Endothelial cell of umbilical vein (primary cell): Measurements from ENCODE around the gene RPL18A. TPM values are rescaled to one million over a fixed set of nuclear protein-coding genes. Genes with fewer than 3 reads are reported as not detected.

Experiments used
- BruUV-seq: library from RNA; stranded (reverse); fragments of 400-500 nt; replicated peaks from 2 replicates; lab custom pipeline; 2021; lab: Mats Ljungman, UMichigan
- CTCF ChIA-PET: fragments of 300-600, 350-600 bp; sonication (Branson Sonifier 250); formaldehyde crosslinking; loops from one replicate; lab custom pipeline; 2021; ENCODE audit warnings: antibody characterized with exemption, inconsistent platforms; lab: Charles Lee
- POLR2A ChIA-PET: fragments of 300-600, 350-600 bp; sonication (Branson Sonifier 250); formaldehyde crosslinking; loops from one replicate; lab custom pipeline; 2021; ENCODE audit warnings: antibody characterized with exemption, inconsistent platforms; lab: Charles Lee
- DNase-seq: peaks from one replicate; pipeline ENCODE4 v3.0.0-alpha.2; 2011; ENCODE audit warnings: low read depth, low spot score
- FAIRE-seq: peaks from 2 replicates; lab custom pipeline; 2011; peaks lifted over from hg19 to GRCh38; lab: Jason Lieb, UNC
- H2AFZ ChIP-seq: 2 replicates; pipeline ENCODE4 v1.6.0; 2012; ENCODE audit warnings: low read depth, low read length, control low read depth, inconsistent platforms
- H3K27ac ChIP-seq: 2 replicates; pipeline ENCODE4 v1.5.1; 2011; ENCODE audit warnings: low read depth, mild to moderate bottlenecking, control low read depth, low read length, moderate library complexity; ENCODE audit not compliant: insufficient read depth
- H3K27me3 ChIP-seq, 2 experiments: 2 replicates each; pipeline versions ENCODE4 v1.6.0 to v1.6.1; 2011; ENCODE audit warnings: low read length in 2 of 2, mixed read lengths in 1 of 2; ENCODE audit not compliant: control insufficient read depth in 2 of 2, insufficient read depth in 2 of 2
- H3K36me3 ChIP-seq, 2 experiments: 2 replicates in 1 of 2; 3 replicates in 1 of 2; pipeline ENCODE4 v1.5.1; 2011; ENCODE audit warnings: low read length in 2 of 2, mild to moderate bottlenecking in 1 of 2, moderate library complexity in 1 of 2; ENCODE audit not compliant: control insufficient read depth in 2 of 2, insufficient read depth in 2 of 2; ENCODE audit errors: extremely low read depth in 1 of 2
- H3K4me1 ChIP-seq: 3 replicates; pipeline ENCODE4 v1.5.1; 2011; ENCODE audit warnings: mild to moderate bottlenecking, low read length; ENCODE audit not compliant: control insufficient read depth, insufficient read depth; ENCODE audit errors: extremely low read depth
- H3K4me2 ChIP-seq: 2 replicates; pipeline ENCODE4 v1.6.1; 2011; ENCODE audit warnings: low read length, control low read depth, mixed read lengths; ENCODE audit not compliant: insufficient read depth
- H3K4me3 ChIP-seq, 3 experiments: fragments of 200-600 bp in 1 of 3; sonication (generic), shearing (Covaris generic) in 1 of 3; replicated peaks in 1 of 3; 2 replicates each; pipeline ENCODE4 v1.5.1; 2011 to 2016; ENCODE audit warnings: control low read depth in 3 of 3, low read length in 3 of 3, mild to moderate bottlenecking in 2 of 3, inconsistent platforms in 1 of 3, low read depth in 1 of 3, moderate library complexity in 1 of 3; ENCODE audit not compliant: insufficient read depth in 1 of 3
- H3K79me2 ChIP-seq: 2 replicates; pipeline ENCODE4 v1.6.0; 2012; ENCODE audit warnings: low read length, inconsistent platforms; ENCODE audit not compliant: control insufficient read depth, insufficient read depth
- H3K9ac ChIP-seq: replicated peaks from 2 replicates; pipeline ENCODE3; 2011; ENCODE audit warnings: low read length, control low read depth; ENCODE audit not compliant: insufficient read depth; ENCODE audit errors: extremely low read depth
- H3K9me1 ChIP-seq: replicated peaks from 3 replicates; pipeline ENCODE4 v1.6.0; 2011; ENCODE audit warnings: mild to moderate bottlenecking, low read length; ENCODE audit not compliant: control insufficient read depth, insufficient read depth; ENCODE audit errors: extremely low read depth
- H3K9me3 ChIP-seq: replicated peaks from 2 replicates; pipeline ENCODE4 v1.5.1; 2012; ENCODE audit warnings: low read length, inconsistent platforms; ENCODE audit not compliant: control insufficient read depth, insufficient read depth
- H4K20me1 ChIP-seq: replicated peaks from 2 replicates; pipeline ENCODE3; 2011; ENCODE audit warnings: mild to moderate bottlenecking, low read length; ENCODE audit not compliant: control insufficient read depth, insufficient read depth; ENCODE audit errors: extremely low read depth
- EZH2 ChIP-seq: IDR thresholded peaks from 2 replicates; pipeline ENCODE4 v1.6.1; 2012; ENCODE audit warnings: borderline replicate concordance, low read depth, mild to moderate bottlenecking, moderate library complexity, low read length, inconsistent platforms; ENCODE audit not compliant: severe bottlenecking
- FOS ChIP-seq: IDR thresholded peaks from 2 replicates; pipeline ENCODE4 v1.6.1; 2011; ENCODE audit warnings: mild to moderate bottlenecking, low read length, moderate library complexity, borderline replicate concordance; ENCODE audit not compliant: insufficient read depth
- GATA2 ChIP-seq: IDR thresholded peaks from 2 replicates; pipeline ENCODE4 v1.7.0; 2011; ENCODE audit warnings: low read depth, mild to moderate bottlenecking, moderate library complexity, mixed read lengths, low read length; ENCODE audit not compliant: insufficient read length, insufficient read depth
- JUN ChIP-seq: IDR thresholded peaks from 2 replicates; pipeline ENCODE4 v1.6.1; 2011; ENCODE audit warnings: borderline replicate concordance, low read depth; ENCODE audit not compliant: insufficient read length, insufficient read depth
- MYC ChIP-seq: IDR thresholded peaks from one replicate; pipeline ENCODE4 v1.6.1; 2011; ENCODE audit warnings: mild to moderate bottlenecking, low read depth, low read length
- POLR2A ChIP-seq: IDR thresholded peaks from 2 replicates; pipeline ENCODE4 v1.6.1; 2012; ENCODE audit warnings: low read depth, mild to moderate bottlenecking, control low read depth, low read length
- POLR2AphosphoS5 ChIP-seq: IDR thresholded peaks from 2 replicates; pipeline ENCODE4 v1.6.1; 2012; ENCODE audit warnings: low read depth, mild to moderate bottlenecking, control low read depth, low read length, moderate library complexity; ENCODE audit not compliant: insufficient read depth
- dilution Hi-C: fragments of 300-500 bp; cut with MboI; formaldehyde crosslinking; loops from one replicate; pipeline ENCODE4 v1.15.0; 2019; ENCODE audit warnings: low sequenced_read_pairs; ENCODE audit not compliant: extremely low pct_ligation_motif_present
- intact Hi-C: fragments of 100-400 bp; cut with micrococcal nuclease; formaldehyde crosslinking; loops from one replicate; pipeline ENCODE4 v1.10.0; 2022
- polyA plus RNA-seq, 4 experiments: library from polyadenylated mRNA; depleted of rRNA in 3 of 4; stranded (reverse) in 3 of 4; unstranded in 1 of 4; fragments of >200 nt; gene quantifications; 2 replicates each; pipeline versions ENCODE4 v1.2.1 to v1.2.3, GENCODE V29; 2011 to 2012; ENCODE audit warnings: missing spikeins in 1 of 4
- total RNA-seq: library from RNA; stranded (reverse); gene quantifications from 2 replicates; pipeline ENCODE4 v1.2.3, GENCODE V29; 2021
- TF ChIP-seq, protein P1 (sequence below), 2 donors: IDR thresholded peaks; 1 replicate in 1 of 2; 2 replicates in 1 of 2; pipeline ENCODE4 v1.5.1; 2011; ENCODE audit warnings: low read length in 2 of 2, mild to moderate bottlenecking in 2 of 2, moderate library complexity in 2 of 2, control low read depth in 1 of 2, inconsistent platforms in 1 of 2, low read depth in 1 of 2; ENCODE audit not compliant: insufficient read depth in 1 of 2; ENCODE audit errors: extremely low read depth in 1 of 2
- TF ChIP-seq, protein P2 (sequence below): IDR thresholded peaks from 2 replicates; pipeline ENCODE4 v1.6.1; 2011; ENCODE audit not compliant: insufficient read depth, insufficient read length

RPL18A gene
- total and polyA plus RNA-seq, 2 donors (not counting 3 experiments of a cell fraction or from before 2014, with no cell fraction given), result 1,970 to 2,869 TPM

DNA sequence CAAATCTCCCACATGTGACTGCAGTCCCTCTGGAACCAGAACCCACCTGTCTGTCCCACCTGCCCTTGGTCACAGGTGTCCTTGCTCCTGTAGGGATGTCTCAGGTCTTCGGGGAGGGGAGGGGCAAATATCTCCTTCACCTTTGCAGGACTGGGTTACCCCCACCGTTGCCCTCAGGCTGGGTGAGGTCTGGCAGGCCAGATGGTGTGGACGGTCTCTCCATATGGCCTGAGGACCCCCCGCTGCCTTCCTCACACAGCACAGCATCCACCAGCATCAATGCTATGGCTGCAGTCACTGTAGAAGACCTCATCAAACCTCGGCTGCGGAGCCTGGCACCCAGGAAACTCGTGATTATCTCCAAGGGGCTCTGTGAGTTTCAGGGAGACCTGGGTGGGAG is 22.0 kb downstream of the RPL18A start:
- H3K4me1 ChIP-seq, result no peaks in the 10 kb centered on the region
- H3K9me3 ChIP-seq, result no peaks in the 10 kb centered on the region
- no peak overlapping the region for H3K4me2 ChIP-seq
- H3K79me2 ChIP-seq, result no peaks in the 10 kb centered on the region
- H2AFZ ChIP-seq, result no peak overlapping the region
- intact Hi-C loops, result no loop called here
- TF ChIP-seq EZH2 (no peak), POLR2A (no peak), JUN (no peak), FOS (no peak), GATA2 (no peak), POLR2AphosphoS5 (no peak), MYC (no peak)
- TF ChIP-seq, protein P1, sequence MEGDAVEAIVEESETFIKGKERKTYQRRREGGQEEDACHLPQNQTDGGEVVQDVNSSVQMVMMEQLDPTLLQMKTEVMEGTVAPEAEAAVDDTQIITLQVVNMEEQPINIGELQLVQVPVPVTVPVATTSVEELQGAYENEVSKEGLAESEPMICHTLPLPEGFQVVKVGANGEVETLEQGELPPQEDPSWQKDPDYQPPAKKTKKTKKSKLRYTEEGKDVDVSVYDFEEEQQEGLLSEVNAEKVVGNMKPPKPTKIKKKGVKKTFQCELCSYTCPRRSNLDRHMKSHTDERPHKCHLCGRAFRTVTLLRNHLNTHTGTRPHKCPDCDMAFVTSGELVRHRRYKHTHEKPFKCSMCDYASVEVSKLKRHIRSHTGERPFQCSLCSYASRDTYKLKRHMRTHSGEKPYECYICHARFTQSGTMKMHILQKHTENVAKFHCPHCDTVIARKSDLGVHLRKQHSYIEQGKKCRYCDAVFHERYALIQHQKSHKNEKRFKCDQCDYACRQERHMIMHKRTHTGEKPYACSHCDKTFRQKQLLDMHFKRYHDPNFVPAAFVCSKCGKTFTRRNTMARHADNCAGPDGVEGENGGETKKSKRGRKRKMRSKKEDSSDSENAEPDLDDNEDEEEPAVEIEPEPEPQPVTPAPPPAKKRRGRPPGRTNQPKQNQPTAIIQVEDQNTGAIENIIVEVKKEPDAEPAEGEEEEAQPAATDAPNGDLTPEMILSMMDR (IDR thresholded peaks at IDR 0.05; ENCODE audit: extremely low read depth in 1 of 2, insufficient read depth in 1 of 2, low read depth in 1 of 2, low read length in 2 of 2), result no peak
- TF ChIP-seq, protein P2, sequence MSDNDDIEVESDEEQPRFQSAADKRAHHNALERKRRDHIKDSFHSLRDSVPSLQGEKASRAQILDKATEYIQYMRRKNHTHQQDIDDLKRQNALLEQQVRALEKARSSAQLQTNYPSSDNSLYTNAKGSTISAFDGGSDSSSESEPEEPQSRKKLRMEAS, result no peak
- H3K36me3 ChIP-seq, result no peaks in the 10 kb centered on the region
- POLR2A ChIA-PET, result no interaction called here
- no peak overlapping the region for H3K9ac ChIP-seq
- DNase-seq, result no peak
- H4K20me1 ChIP-seq, result no peaks in the 10 kb centered on the region
- no peak overlapping the region for H3K4me3 ChIP-seq
- H3K9me1 ChIP-seq, result no peaks in the 10 kb centered on the region
- no peak for FAIRE-seq
- CTCF ChIA-PET, result no interaction called here
- BruUV-seq, result no TSS peak
- H3K27me3 ChIP-seq, result no peaks in the 10 kb centered on the region
- dilution Hi-C loops, result no loop called here
- no peak overlapping the region for H3K27ac ChIP-seq
